Endothelial cell of umbilical vein (primary cell): Measurements from ENCODE around the gene PCGF3. TPM values are rescaled to one million over a fixed set of nuclear protein-coding genes. Genes with fewer than 3 reads are reported as not detected.

Source experiments
- BruUV-seq: library from RNA; stranded (reverse); fragments of 400-500 nt; replicated peaks from 2 replicates; lab custom pipeline; 2021; lab: Mats Ljungman, UMichigan
- CTCF ChIA-PET: fragments of 300-600, 350-600 bp; sonication (Branson Sonifier 250); formaldehyde crosslinking; loops from one replicate; lab custom pipeline; 2021; ENCODE audit warnings: antibody characterized with exemption, inconsistent platforms; lab: Charles Lee
- POLR2A ChIA-PET: fragments of 300-600, 350-600 bp; sonication (Branson Sonifier 250); formaldehyde crosslinking; loops from one replicate; lab custom pipeline; 2021; ENCODE audit warnings: antibody characterized with exemption, inconsistent platforms; lab: Charles Lee
- DNase-seq: peaks from one replicate; pipeline ENCODE4 v3.0.0-alpha.2; 2011; ENCODE audit warnings: low read depth, low spot score
- FAIRE-seq: peaks from 2 replicates; lab custom pipeline; 2011; peaks lifted over from hg19 to GRCh38; lab: Jason Lieb, UNC
- H2AFZ ChIP-seq: 2 replicates; pipeline ENCODE4 v1.6.0; 2012; ENCODE audit warnings: low read depth, low read length, control low read depth, inconsistent platforms
- H3K27ac ChIP-seq: 2 replicates; pipeline ENCODE4 v1.5.1; 2011; ENCODE audit warnings: low read depth, mild to moderate bottlenecking, control low read depth, low read length, moderate library complexity; ENCODE audit not compliant: insufficient read depth
- H3K27me3 ChIP-seq, 2 experiments: 2 replicates each; pipeline versions ENCODE4 v1.6.0 to v1.6.1; 2011; ENCODE audit warnings: low read length in 2 of 2, mixed read lengths in 1 of 2; ENCODE audit not compliant: control insufficient read depth in 2 of 2, insufficient read depth in 2 of 2
- H3K36me3 ChIP-seq, 2 experiments: 2 replicates in 1 of 2; 3 replicates in 1 of 2; pipeline ENCODE4 v1.5.1; 2011; ENCODE audit warnings: low read length in 2 of 2, mild to moderate bottlenecking in 1 of 2, moderate library complexity in 1 of 2; ENCODE audit not compliant: control insufficient read depth in 2 of 2, insufficient read depth in 2 of 2; ENCODE audit errors: extremely low read depth in 1 of 2
- H3K4me1 ChIP-seq: 3 replicates; pipeline ENCODE4 v1.5.1; 2011; ENCODE audit warnings: mild to moderate bottlenecking, low read length; ENCODE audit not compliant: control insufficient read depth, insufficient read depth; ENCODE audit errors: extremely low read depth
- H3K4me2 ChIP-seq: 2 replicates; pipeline ENCODE4 v1.6.1; 2011; ENCODE audit warnings: low read length, control low read depth, mixed read lengths; ENCODE audit not compliant: insufficient read depth
- H3K4me3 ChIP-seq, 3 experiments: fragments of 200-600 bp in 1 of 3; sonication (generic), shearing (Covaris generic) in 1 of 3; replicated peaks in 1 of 3; 2 replicates each; pipeline ENCODE4 v1.5.1; 2011 to 2016; ENCODE audit warnings: control low read depth in 3 of 3, low read length in 3 of 3, mild to moderate bottlenecking in 2 of 3, inconsistent platforms in 1 of 3, low read depth in 1 of 3, moderate library complexity in 1 of 3; ENCODE audit not compliant: insufficient read depth in 1 of 3
- H3K79me2 ChIP-seq: 2 replicates; pipeline ENCODE4 v1.6.0; 2012; ENCODE audit warnings: low read length, inconsistent platforms; ENCODE audit not compliant: control insufficient read depth, insufficient read depth
- H3K9ac ChIP-seq: replicated peaks from 2 replicates; pipeline ENCODE3; 2011; ENCODE audit warnings: low read length, control low read depth; ENCODE audit not compliant: insufficient read depth; ENCODE audit errors: extremely low read depth
- H3K9me1 ChIP-seq: replicated peaks from 3 replicates; pipeline ENCODE4 v1.6.0; 2011; ENCODE audit warnings: mild to moderate bottlenecking, low read length; ENCODE audit not compliant: control insufficient read depth, insufficient read depth; ENCODE audit errors: extremely low read depth
- H3K9me3 ChIP-seq: replicated peaks from 2 replicates; pipeline ENCODE4 v1.5.1; 2012; ENCODE audit warnings: low read length, inconsistent platforms; ENCODE audit not compliant: control insufficient read depth, insufficient read depth
- H4K20me1 ChIP-seq: replicated peaks from 2 replicates; pipeline ENCODE3; 2011; ENCODE audit warnings: mild to moderate bottlenecking, low read length; ENCODE audit not compliant: control insufficient read depth, insufficient read depth; ENCODE audit errors: extremely low read depth
- EZH2 ChIP-seq: IDR thresholded peaks from 2 replicates; pipeline ENCODE4 v1.6.1; 2012; ENCODE audit warnings: borderline replicate concordance, low read depth, mild to moderate bottlenecking, moderate library complexity, low read length, inconsistent platforms; ENCODE audit not compliant: severe bottlenecking
- GATA2 ChIP-seq: IDR thresholded peaks from 2 replicates; pipeline ENCODE4 v1.7.0; 2011; ENCODE audit warnings: low read depth, mild to moderate bottlenecking, moderate library complexity, mixed read lengths, low read length; ENCODE audit not compliant: insufficient read length, insufficient read depth
- MYC ChIP-seq: IDR thresholded peaks from one replicate; pipeline ENCODE4 v1.6.1; 2011; ENCODE audit warnings: mild to moderate bottlenecking, low read depth, low read length
- POLR2AphosphoS5 ChIP-seq: IDR thresholded peaks from 2 replicates; pipeline ENCODE4 v1.6.1; 2012; ENCODE audit warnings: low read depth, mild to moderate bottlenecking, control low read depth, low read length, moderate library complexity; ENCODE audit not compliant: insufficient read depth
- dilution Hi-C: fragments of 300-500 bp; cut with MboI; formaldehyde crosslinking; loops from one replicate; pipeline ENCODE4 v1.15.0; 2019; ENCODE audit warnings: low sequenced_read_pairs; ENCODE audit not compliant: extremely low pct_ligation_motif_present
- intact Hi-C: fragments of 100-400 bp; cut with micrococcal nuclease; formaldehyde crosslinking; loops from one replicate; pipeline ENCODE4 v1.10.0; 2022
- polyA plus RNA-seq, 4 experiments: library from polyadenylated mRNA; depleted of rRNA in 3 of 4; stranded (reverse) in 3 of 4; unstranded in 1 of 4; fragments of >200 nt; gene quantifications; 2 replicates each; pipeline versions ENCODE4 v1.2.1 to v1.2.3, GENCODE V29; 2011 to 2012; ENCODE audit warnings: missing spikeins in 1 of 4
- total RNA-seq: library from RNA; stranded (reverse); gene quantifications from 2 replicates; pipeline ENCODE4 v1.2.3, GENCODE V29; 2021
- TF ChIP-seq, protein P1 (sequence below), 2 donors: IDR thresholded peaks; 1 replicate in 1 of 2; 2 replicates in 1 of 2; pipeline ENCODE4 v1.5.1; 2011; ENCODE audit warnings: low read length in 2 of 2, mild to moderate bottlenecking in 2 of 2, moderate library complexity in 2 of 2, control low read depth in 1 of 2, inconsistent platforms in 1 of 2, low read depth in 1 of 2; ENCODE audit not compliant: insufficient read depth in 1 of 2; ENCODE audit errors: extremely low read depth in 1 of 2

Gene PCGF3
- total and polyA plus RNA-seq, 2 donors (not counting 3 experiments of a cell fraction or from before 2014, with no cell fraction given): 70.2 to 91.8 TPM

DNA sequence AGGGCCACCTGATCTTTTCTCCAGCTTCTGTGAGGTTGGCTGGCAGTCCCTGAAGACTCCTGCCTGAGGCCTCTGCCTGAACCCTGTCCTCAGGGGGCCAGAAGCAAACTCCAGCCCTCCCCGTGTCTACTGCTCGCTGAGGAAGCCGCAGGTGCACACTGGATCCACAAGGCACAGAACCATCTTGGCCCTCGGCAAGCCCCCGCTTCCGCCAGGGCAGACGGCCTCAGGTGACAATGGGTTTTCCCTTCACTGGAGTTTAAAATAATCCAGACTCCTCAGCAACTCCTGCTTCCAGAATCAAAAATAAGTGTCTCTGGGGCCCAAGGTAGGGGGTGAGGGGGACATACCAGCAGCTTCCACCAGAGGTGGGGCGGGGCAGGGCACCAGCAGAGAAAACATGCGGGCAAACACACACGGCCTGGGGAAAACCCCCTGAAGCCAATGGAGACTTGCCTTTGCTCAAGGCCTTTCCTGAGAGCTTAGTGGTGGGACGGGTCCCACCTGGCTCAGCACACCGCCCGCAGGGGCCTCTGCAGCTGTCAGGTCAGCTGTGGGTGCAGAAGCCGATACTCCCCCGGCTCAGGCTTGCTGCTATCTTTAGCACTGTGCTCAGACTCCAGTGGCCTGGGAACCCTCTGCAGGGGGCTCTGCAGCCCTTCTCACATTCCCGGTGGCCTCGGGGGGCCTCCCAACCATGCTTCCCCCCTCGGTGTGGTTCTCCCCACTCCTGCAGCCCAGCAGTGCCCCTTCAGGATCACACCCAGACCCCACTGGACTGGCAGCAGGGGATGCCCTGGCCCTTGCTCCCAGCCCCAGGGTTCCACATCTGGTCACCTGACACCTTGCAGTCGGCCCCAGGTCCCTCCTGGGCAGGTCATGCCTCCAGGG, 29.4 kb upstream of the PCGF3 start:
- no peak for TF ChIP-seq MYC
- no peak for TF ChIP-seq GATA2
- no peak for TF ChIP-seq EZH2
- no peak for TF ChIP-seq POLR2AphosphoS5
- TF ChIP-seq, protein P1, sequence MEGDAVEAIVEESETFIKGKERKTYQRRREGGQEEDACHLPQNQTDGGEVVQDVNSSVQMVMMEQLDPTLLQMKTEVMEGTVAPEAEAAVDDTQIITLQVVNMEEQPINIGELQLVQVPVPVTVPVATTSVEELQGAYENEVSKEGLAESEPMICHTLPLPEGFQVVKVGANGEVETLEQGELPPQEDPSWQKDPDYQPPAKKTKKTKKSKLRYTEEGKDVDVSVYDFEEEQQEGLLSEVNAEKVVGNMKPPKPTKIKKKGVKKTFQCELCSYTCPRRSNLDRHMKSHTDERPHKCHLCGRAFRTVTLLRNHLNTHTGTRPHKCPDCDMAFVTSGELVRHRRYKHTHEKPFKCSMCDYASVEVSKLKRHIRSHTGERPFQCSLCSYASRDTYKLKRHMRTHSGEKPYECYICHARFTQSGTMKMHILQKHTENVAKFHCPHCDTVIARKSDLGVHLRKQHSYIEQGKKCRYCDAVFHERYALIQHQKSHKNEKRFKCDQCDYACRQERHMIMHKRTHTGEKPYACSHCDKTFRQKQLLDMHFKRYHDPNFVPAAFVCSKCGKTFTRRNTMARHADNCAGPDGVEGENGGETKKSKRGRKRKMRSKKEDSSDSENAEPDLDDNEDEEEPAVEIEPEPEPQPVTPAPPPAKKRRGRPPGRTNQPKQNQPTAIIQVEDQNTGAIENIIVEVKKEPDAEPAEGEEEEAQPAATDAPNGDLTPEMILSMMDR (IDR thresholded peaks at IDR 0.05; ENCODE audit: extremely low read depth in 1 of 2, insufficient read depth in 1 of 2, low read depth in 1 of 2, low read length in 2 of 2): no peak
- Histone ChIP-seq H3K9me3 (no peaks in the 10 kb centered on the region), H3K4me3 (no peak overlapping the region), H3K79me2 (peaks cover 12% of the 10 kb centered on the region), H4K20me1 (no peaks in the 10 kb centered on the region), H3K27ac (no peak overlapping the region), H3K36me3 (peaks cover 9% of the 10 kb centered on the region in 2 experiments), H2AFZ (no peak overlapping the region), H3K4me1 (peaks cover 16% of the 10 kb centered on the region), H3K9ac (no peak overlapping the region), H3K4me2 (no peak overlapping the region), H3K9me1 (no peaks in the 10 kb centered on the region), H3K27me3 (no peaks in the 10 kb centered on the region)
- no TSS peak for BruUV-seq
- FAIRE-seq (no peak), DNase-seq (no peak)
- intact Hi-C loops: loop anchor here (10.0 kb wide), 2 partner anchors 201 to 341 kb away; partner anchors contain the start of gene ZNF141
- dilution Hi-C loops: no loop called here
- ChIA-PET CTCF (interaction anchor here (1.4 kb wide), 1 partner anchor 8 kb away, joined by 5 read pairs; no protein-coding TSS in a partner anchor), POLR2A (no interaction called here)
